Gastroesophageal sphincter (tissue), 3 donors: ENCODE data around the gene SPTA1.

Source experiments
- CTCF ChIP-seq, 4 experiments: fragments of 200-600 bp in 2 of 4; fragments of 450-650 bp in 2 of 4; sonication (generic) in 1 of 4; IDR thresholded peaks; one replicate each; pipeline ENCODE4 v1.5.1; 2017 to 2019; ENCODE audit warnings: antibody characterized with exemption in 4 of 4, mild to moderate bottlenecking in 2 of 4, moderate library complexity in 2 of 4
- EP300 ChIP-seq: sonication (generic); formaldehyde crosslinking; IDR thresholded peaks from one replicate; pipeline ENCODE4 v1.6.1; 2017; ENCODE audit warnings: antibody characterized with exemption, mild to moderate bottlenecking
- POLR2A ChIP-seq, 2 donors: fragments of 450-650 bp; IDR thresholded peaks; one replicate each; pipeline ENCODE4 v1.6.1; 2017; ENCODE audit warnings: antibody characterized with exemption in 2 of 2, mild to moderate bottlenecking in 2 of 2, moderate library complexity in 1 of 2
- POLR2AphosphoS5 ChIP-seq: sonication (generic); formaldehyde crosslinking; IDR thresholded peaks from one replicate; pipeline ENCODE4 v1.6.1; 2017; ENCODE audit warnings: antibody characterized with exemption

DNA sequence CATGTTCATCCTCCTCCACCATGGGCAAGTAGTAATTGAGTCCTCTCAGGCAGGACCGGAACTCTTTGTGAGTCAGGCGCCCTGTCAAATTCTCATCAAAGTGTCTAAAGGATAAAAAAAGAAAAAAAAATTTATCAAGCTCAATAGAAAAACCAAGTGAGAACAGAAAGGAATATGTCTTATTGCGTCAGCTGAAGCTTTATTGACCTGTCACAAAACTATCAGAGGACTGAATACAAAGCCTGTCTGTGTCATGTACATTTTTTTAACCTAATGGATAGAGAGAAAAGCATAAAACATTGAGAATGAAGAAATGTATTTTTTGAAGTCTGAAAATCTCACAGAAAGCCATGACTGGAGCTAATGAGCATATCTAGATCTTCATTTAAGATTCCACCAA, 72.8 kb downstream of the SPTA1 start:
- TF ChIP-seq CTCF (IDR thresholded peaks at IDR 0.05) (no peak), POLR2AphosphoS5 (no peak), POLR2A (IDR thresholded peaks at IDR 0.05) (no peak), EP300 (no peak)
